Right renal pelvis (tissue), 4 donors: ENCODE measurements around the gene ZDHHC6. TPM values are rescaled to one million over a fixed set of nuclear protein-coding genes. Genes with fewer than 3 reads are reported as not detected.
"Not testable (repeated sequence)": the region's sequence is repeated elsewhere in the genome, so short reads cannot be mapped to it uniquely, and the experiment has no call there.

Experiments
- DNase-seq, 4 donors: peaks; one replicate each; pipeline ENCODE4 v3.0.0-alpha.2; 2013; ENCODE audit warnings: low read depth in 4 of 4, low spot score in 3 of 4, missing footprints in 1 of 4
- polyA plus RNA-seq, 4 donors: library from polyadenylated mRNA; unstranded; fragments of 120-200 nt; gene quantifications; one replicate each; pipeline ENCODE4 v1.2.1, GENCODE V29; 2013; ENCODE audit not compliant: insufficient read length in 4 of 4

Gene ZDHHC6
- polyA plus RNA-seq, 4 donors: 65.4 to 82.4 (median 74.6) TPM

DNA sequence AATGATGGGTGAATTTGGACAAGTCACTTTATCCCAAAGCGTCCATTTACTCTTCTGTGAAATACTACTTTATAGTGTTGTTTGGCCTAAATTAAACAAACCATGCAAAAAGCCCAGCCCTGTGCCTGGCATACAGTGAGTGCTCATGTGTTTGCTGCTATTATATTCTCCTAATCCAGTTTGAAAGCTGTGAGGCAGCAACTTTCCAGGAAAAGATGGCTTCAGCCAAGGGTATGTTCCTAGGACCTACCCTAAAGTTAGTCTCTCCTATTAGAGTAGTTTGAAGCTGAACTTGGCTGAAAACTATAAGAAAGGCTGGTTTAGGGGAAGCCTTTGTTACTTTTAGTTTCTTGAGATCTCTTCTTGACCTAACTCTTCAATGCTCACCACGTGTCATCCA, 52.9 kb downstream of the ZDHHC6 start:
- DNase-seq: no peak

- no peak for DNase-seq
Observed at GRCh38 chr10:112393341-112393740, 53.4 kb downstream of the ZDHHC6 start.

DNA sequence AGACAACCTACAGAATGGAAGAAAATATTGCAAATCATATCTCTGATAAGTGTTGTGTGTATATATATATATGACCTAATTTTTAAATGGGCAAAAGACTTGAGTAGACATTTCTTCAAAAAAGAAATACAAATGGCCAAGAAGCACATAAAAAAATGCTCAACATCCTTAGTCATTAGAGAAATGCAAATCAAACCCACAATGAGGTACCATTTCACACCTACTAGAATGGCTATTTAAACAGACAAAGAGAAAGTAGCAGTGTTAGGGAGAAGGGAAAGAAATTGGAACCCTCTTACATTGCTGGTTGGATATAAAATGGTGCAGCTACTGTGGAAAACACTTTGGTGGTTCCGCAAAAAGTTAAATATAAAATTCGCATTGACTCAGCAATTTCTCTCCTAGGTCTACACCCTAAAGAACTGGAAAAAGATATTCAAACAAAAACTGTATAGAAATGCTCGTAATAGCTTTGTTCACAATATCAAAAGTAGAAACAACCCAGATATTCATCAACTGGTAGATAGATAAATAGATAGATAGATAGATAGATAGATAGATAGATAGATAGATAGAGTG, 56.5 kb downstream of the ZDHHC6 start:
- no peak for DNase-seq

GRCh38 chr10:112389271-112389822, 57.4 kb downstream of the ZDHHC6 start:
- DNase-seq: no peak

DNA sequence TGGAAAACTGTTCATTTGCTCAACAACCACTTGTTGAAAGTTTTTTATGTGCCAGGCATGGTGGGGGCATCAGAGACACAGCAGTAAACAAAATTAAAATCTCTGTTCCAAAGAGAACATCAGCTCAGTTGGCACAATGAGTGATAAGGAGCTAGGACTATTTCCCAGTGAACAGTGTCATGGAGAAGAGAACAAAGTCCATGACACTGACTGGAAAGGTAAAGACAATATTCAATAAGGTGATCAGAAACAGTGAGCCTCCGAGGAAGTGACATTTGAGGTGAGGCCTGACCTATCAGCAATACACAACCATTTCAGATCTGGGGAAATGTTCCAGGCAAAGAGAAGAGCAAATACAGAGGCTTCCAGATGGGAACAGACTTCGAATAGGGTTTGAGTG, 58.2 kb downstream of the ZDHHC6 start:
- DNase-seq: no peak

GRCh38 chr10:112388056-112388455, 58.7 kb downstream of the ZDHHC6 start:
- DNase-seq: not testable (repeated sequence)

DNA sequence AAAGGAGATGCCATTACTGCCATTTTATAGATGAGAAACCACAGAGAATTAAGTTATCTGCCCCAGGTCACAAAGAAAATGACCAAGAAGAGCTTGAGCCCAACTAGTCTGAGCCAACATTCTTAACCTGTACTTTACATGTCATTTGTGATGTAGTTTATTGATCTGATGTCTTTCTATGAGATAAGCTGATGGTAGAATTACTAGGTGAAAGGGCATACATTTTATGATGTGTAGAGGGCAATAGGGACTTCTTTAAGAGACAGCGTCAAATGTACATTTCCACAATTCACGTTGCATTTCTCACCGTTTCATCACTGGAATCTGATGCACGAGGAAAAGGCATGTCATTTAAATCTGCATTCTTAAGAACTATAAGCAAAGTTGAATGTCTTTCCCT, 61.5 kb downstream of the ZDHHC6 start:
- DNase-seq: no peak

DNA sequence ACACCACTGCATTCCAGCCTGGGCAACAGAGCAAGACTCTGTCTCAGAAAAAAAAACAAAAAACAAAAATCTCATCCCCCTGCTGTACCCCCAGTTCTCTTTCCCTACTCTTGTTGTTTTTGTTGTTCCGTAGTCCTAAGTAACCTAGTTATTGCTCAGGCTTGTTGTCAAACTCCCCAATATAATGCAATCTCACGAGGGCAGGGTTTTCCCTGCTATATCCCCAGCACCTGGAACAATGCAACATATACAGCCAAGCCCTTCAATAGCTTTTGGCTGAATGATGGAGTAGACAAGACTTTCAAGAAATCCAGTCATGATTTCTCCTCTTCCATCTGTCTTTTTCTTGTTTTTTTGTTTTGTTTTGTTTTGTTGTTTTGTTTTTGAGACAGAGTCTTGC, 62.6 kb downstream of the ZDHHC6 start:
- no peak for DNase-seq

DNA sequence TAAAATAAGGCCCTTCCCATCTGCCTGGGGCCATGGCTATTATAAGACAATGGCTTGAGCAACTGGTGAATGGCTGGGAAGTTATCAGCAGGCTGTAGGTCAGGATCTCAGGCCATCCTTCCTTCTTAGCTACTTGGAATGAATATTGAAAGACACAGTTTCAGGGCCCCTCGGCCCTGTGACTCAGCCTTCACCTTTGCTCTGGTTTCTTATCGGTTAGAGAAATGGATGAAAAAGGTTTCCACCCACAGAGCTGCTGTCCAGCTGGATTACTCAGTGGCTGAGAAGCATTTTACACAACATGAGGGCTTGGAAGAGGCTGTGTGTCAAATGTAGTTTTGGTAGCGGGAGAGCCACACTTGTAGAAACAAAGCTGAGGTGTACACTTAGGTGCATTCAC, 63.4 kb downstream of the ZDHHC6 start:
- no peak for DNase-seq

- no peak for DNase-seq
Observed at GRCh38 chr10:112382515-112383235, 64.0 kb downstream of the ZDHHC6 start.

Other genes starting within 250 kb of the ZDHHC6 start
- not detected for gene TECTB, start 163.5 kb downstream of the ZDHHC6 start, polyA plus RNA-seq
- 1 to 10 TPM; 4.6 to 6.4 (median 4.9) TPM for gene ACSL5, start 72.8 kb downstream of the ZDHHC6 start, polyA plus RNA-seq
- gene VTI1A, start 301 bp upstream of the ZDHHC6 start, polyA plus RNA-seq: 10 to 100 TPM; 19.4 to 20.9 (median 20.7) TPM